Esophagus squamous epithelium (tissue), 5 donors: ENCODE data around the gene ASCC2. TPM values are rescaled to one million over a fixed set of nuclear protein-coding genes. Genes with fewer than 3 reads are reported as not detected.

Source experiments
- DNase-seq: peaks from one replicate; lab custom pipeline; 2025; lab: John Stamatoyannopoulos, UW
- H3K27ac ChIP-seq, 4 donors: fragments of 200-600 bp; sonication (generic); one replicate each; pipeline ENCODE4 v1.5.1; 2016 to 2019; ENCODE audit warnings: mild to moderate bottlenecking in 1 of 4
- H3K27me3 ChIP-seq, 4 donors: fragments of 200-600 bp; sonication (generic); 1 replicate in 3 of 4; 2 replicates in 1 of 4; pipeline versions ENCODE4 v1.5.1 to v1.6.0; 2017 to 2021; ENCODE audit warnings: antibody characterized with exemption in 1 of 4
- H3K36me3 ChIP-seq, 3 donors: fragments of 200-600 bp; sonication (generic); one replicate each; pipeline ENCODE4 v1.5.1; 2016 to 2019
- H3K4me1 ChIP-seq, 3 donors: fragments of 200-600 bp; sonication (generic); one replicate each; pipeline ENCODE4 v1.5.1; 2017 to 2019
- H3K4me3 ChIP-seq, 4 donors: fragments of 200-600 bp; sonication (generic); 1 replicate in 3 of 4; 2 replicates in 1 of 4; pipeline ENCODE4 v1.5.1; 2016 to 2019; ENCODE audit warnings: mild to moderate bottlenecking in 2 of 4, moderate library complexity in 1 of 4
- H3K9me3 ChIP-seq, 3 donors: fragments of 200-600 bp; sonication (generic); one replicate each; pipeline ENCODE4 v1.5.1; 2016 to 2019
- POLR2A ChIP-seq, 4 donors: fragments of 450-650 bp; IDR thresholded peaks; one replicate each; pipeline ENCODE4 v1.6.1; 2017; ENCODE audit warnings: antibody characterized with exemption in 4 of 4, mild to moderate bottlenecking in 4 of 4, moderate library complexity in 3 of 4
- WGBS, 2 donors: methylation state at CpG; one replicate each; pipeline ENCODE4 v1.1.5; 2018; 5-methylcytosine and 5-hydroxymethylcytosine counted together
- intact Hi-C: fragments of 100-400 bp; cut with DNase I; formaldehyde crosslinking; loops from one replicate; pipeline ENCODE4 v1.15.0; 2022
- total RNA-seq, 4 donors: library from RNA; depleted of rRNA; stranded (reverse); fragments of >200 nt; gene quantifications; one replicate each; pipeline ENCODE4 v1.1.0, GENCODE V29; 2016
- TF ChIP-seq, protein P1 (sequence below), 6 experiments: fragments of 450-650 bp in 4 of 6; fragments of 200-600 bp in 2 of 6; sonication (generic) in 2 of 6; IDR thresholded peaks; one replicate each; pipeline ENCODE4 v1.5.1; 2016 to 2019; ENCODE audit warnings: antibody characterized with exemption in 6 of 6, mild to moderate bottlenecking in 4 of 6, moderate library complexity in 4 of 6
- donor health status: DM: yes; HTN: yes; CAD: no.

Gene ASCC2
- total RNA-seq, 4 donors from 2014 or later, result 47.5 to 99.7 (median 57.8) TPM

GRCh38 chr22:29801796-29802195 lies 36.3 kb downstream of the ASCC2 start:
- no peak for DNase-seq
- no peak for TF ChIP-seq POLR2A (IDR thresholded peaks at IDR 0.05)
- TF ChIP-seq, protein P1, sequence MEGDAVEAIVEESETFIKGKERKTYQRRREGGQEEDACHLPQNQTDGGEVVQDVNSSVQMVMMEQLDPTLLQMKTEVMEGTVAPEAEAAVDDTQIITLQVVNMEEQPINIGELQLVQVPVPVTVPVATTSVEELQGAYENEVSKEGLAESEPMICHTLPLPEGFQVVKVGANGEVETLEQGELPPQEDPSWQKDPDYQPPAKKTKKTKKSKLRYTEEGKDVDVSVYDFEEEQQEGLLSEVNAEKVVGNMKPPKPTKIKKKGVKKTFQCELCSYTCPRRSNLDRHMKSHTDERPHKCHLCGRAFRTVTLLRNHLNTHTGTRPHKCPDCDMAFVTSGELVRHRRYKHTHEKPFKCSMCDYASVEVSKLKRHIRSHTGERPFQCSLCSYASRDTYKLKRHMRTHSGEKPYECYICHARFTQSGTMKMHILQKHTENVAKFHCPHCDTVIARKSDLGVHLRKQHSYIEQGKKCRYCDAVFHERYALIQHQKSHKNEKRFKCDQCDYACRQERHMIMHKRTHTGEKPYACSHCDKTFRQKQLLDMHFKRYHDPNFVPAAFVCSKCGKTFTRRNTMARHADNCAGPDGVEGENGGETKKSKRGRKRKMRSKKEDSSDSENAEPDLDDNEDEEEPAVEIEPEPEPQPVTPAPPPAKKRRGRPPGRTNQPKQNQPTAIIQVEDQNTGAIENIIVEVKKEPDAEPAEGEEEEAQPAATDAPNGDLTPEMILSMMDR (IDR thresholded peaks at IDR 0.05), result no peak
- Histone ChIP-seq H3K27me3 (no peaks in the 10 kb centered on the region), H3K4me1 (peaks cover 24 to 55% (median 28%) of the 10 kb centered on the region in 3 donors), H3K27ac (peak overlapping the region; percentile 3 to 83 (median 36)), H3K36me3 (peaks cover 28 to 92% (median 34%) of the 10 kb centered on the region in 3 donors), H3K4me3 (no peak overlapping the region), H3K9me3 (no peaks in the 10 kb centered on the region)
- 73 to 90% methylated on average over 3 to 5 of the region's 8 CpGs for WGBS, 2 donors
- intact Hi-C loops, result no loop called here

DNA sequence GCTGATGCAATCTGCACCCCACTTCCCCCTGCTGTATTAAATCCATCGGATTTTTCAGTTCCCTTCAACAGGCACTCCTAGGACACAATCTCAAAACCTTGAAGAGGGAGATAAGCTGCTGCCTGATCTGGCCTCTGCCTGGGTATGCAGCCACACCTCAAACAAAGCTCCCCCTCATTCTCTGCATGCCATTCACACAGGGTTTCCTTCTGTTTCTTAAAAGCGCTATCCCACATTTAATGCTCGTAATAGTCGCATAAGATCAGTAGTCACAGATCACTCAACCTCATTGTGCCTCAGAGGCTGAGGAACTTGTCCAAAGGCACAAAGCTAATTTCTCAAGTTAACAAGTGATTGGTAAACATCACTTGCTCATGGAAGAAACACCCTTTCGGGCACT lies 36.9 kb downstream of the ASCC2 start:
- DNase-seq, result no peak
- no peaks in the 10 kb centered on the region for H3K27me3 ChIP-seq
- intact Hi-C loops, result no loop called here
- peaks cover 24 to 62% (median 35%) of the 10 kb centered on the region in 3 donors for H3K4me1 ChIP-seq
- no peak overlapping the region for H3K4me3 ChIP-seq
- TF ChIP-seq, protein P1 (IDR thresholded peaks at IDR 0.05), result no peak
- no peak for TF ChIP-seq POLR2A (IDR thresholded peaks at IDR 0.05)
- peaks cover 22 to 92% (median 33%) of the 10 kb centered on the region in 3 donors for H3K36me3 ChIP-seq
- H3K27ac ChIP-seq, result peak overlapping the region; percentile 3 to 83 (median 60)
- H3K9me3 ChIP-seq, result no peaks in the 10 kb centered on the region
- 83 to 91% methylated on average over 4 of the region's 5 CpGs for WGBS, 2 donors

DNA sequence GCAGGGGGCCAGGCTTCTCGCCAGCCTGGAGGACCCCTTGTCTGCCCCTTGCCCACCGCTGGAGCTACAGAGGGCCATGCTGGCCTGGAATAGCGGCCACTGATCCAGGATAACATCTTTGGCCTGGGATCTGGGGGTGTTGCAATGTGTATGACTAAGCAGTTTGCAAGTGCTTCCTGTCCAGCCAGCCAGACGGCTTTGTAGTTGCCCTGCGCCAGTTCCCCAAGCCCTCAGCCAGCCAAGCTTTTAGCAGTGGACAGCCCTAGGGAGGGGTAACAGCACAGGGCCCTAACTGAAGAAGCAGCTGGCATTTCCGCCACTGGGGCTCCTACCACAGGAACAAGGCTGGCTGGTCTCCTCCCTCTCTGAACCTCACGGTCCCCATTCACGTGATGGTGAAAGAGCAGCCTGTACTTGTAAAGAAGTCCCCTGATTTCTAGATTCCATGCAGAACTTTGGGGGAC lies 38.8 kb downstream of the ASCC2 start:
- no peak for TF ChIP-seq POLR2A (IDR thresholded peaks at IDR 0.05)
- TF ChIP-seq, protein P1 (IDR thresholded peaks at IDR 0.05), result peak in 3 of 6 experiments; percentile 11 to 43 (median 11)
- Histone ChIP-seq H3K36me3 (peaks cover 18 to 92% (median 21%) of the 10 kb centered on the region in 3 donors), H3K4me3 (peak overlapping the region in 1 of 4 donors; percentile 30), H3K9me3 (no peaks in the 10 kb centered on the region), H3K4me1 (peaks cover 24 to 53% (median 36%) of the 10 kb centered on the region in 3 donors), H3K27me3 (no peaks in the 10 kb centered on the region), H3K27ac (peak overlapping the region; percentile 76 to 85 (median 82))
- intact Hi-C loops, result no loop called here
- 31 to 39% methylated on average over 3 to 8 of the region's 8 CpGs for WGBS, 2 donors
- peak; percentile 17 for DNase-seq

GRCh38 chr22:29798801-29799200 lies 39.3 kb downstream of the ASCC2 start:
- Histone ChIP-seq H3K27me3 (no peaks in the 10 kb centered on the region), H3K36me3 (peaks cover 16 to 92% (median 18%) of the 10 kb centered on the region in 3 donors), H3K4me1 (peaks cover 24 to 51% (median 36%) of the 10 kb centered on the region in 3 donors), H3K9me3 (no peaks in the 10 kb centered on the region), H3K4me3 (peak overlapping the region in 1 of 4 donors; percentile 30), H3K27ac (peak overlapping the region; percentile 76 to 85 (median 82))
- WGBS, 2 donors, result 40 to 57% methylated on average over 1 of the region's 2 CpGs
- no peak for TF ChIP-seq POLR2A (IDR thresholded peaks at IDR 0.05)
- TF ChIP-seq, protein P1 (IDR thresholded peaks at IDR 0.05), result no peak
- no peak for DNase-seq
- intact Hi-C loops, result no loop called here

GRCh38 chr22:29798318-29798717 lies 39.8 kb downstream of the ASCC2 start:
- H3K4me1 ChIP-seq, result peaks cover 24 to 51% (median 36%) of the 10 kb centered on the region in 3 donors
- no peaks in the 10 kb centered on the region for H3K27me3 ChIP-seq
- no peak overlapping the region for H3K4me3 ChIP-seq
- intact Hi-C loops, result no loop called here
- no peaks in the 10 kb centered on the region for H3K9me3 ChIP-seq
- DNase-seq, result no peak
- WGBS, 2 donors, result 69 to 71% methylated on average over 6 of the region's 6 CpGs
- peaks cover 16 to 92% (median 21%) of the 10 kb centered on the region in 3 donors for H3K36me3 ChIP-seq
- TF ChIP-seq POLR2A (IDR thresholded peaks at IDR 0.05), result no peak
- TF ChIP-seq, protein P1 (IDR thresholded peaks at IDR 0.05), result no peak
- H3K27ac ChIP-seq, result peak overlapping the region; percentile 76 to 85 (median 82)
